Measurements from ENCODE around the gene GOLGA2. TPM values are rescaled to one million over a fixed set of nuclear protein-coding genes. Genes with fewer than 3 reads are reported as not detected.

The GOLGA2 gene
- polyA plus RNA-seq, 1 of the 3 experiments (the other 2 are of a cell fraction), result 103 TPM

DNA sequence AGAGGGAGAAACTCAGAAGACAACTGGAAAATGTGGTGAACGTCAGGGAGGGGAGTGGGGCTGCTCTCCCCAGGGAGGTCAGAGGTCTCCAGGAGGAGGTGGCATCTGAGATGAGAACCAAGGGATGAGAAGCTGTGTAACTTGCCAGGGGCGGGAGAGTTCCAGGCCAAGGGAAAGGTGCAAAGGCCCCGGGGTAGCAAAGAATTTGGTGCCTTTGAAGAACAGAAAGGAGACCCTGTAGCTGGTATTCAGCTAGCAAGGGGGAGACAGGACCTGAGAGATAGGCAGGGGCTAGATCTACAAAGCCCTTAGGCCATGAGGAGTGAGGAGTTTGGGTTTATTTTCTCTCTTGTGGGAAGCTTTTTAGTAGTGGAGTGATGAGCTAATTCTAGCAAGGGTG, 69.3 kb downstream of the GOLGA2 start:
- no peak overlapping the region for H3K27ac ChIP-seq (ENCODE audit: low read depth in 2 of 2, low read length in 1 of 2)
- no peak overlapping the region for H3K4me3 ChIP-seq (ENCODE audit: low read depth in 2 of 2, low read length in 1 of 2)
- no peak for DNase-seq
- peaks cover 0 to 3% of the 10 kb centered on the region in 2 experiments for H3K36me3 ChIP-seq (replicated peaks in 1 of 2; ENCODE audit: control insufficient read depth in 1 of 2, insufficient read depth in 2 of 2, low read length in 1 of 2)
- peaks cover 0 to 20% of the 10 kb centered on the region in 2 experiments; a peak in 1 of 4 replicates for H3K4me1 ChIP-seq (ENCODE audit: control insufficient read depth in 1 of 2, insufficient read depth in 2 of 2, low read depth in 1 of 2, low read length in 1 of 2)
- peaks cover 24% of the 10 kb centered on the region for H3K79me2 ChIP-seq (ENCODE audit: insufficient read depth)
- WGBS (ENCODE audit: low lambda C conversion rate), result 90% methylated on average over 3 of the region's 3 CpGs
- peaks cover 13% of the 10 kb centered on the region for H3F3A ChIP-seq (replicated peaks; ENCODE audit: insufficient read depth)
- no peak overlapping the region for H3K4me2 ChIP-seq
- H3K9ac ChIP-seq, result no peak overlapping the region
- H3K27me3 ChIP-seq (ENCODE audit: insufficient read depth), result no peaks in the 10 kb centered on the region
- H2AFZ ChIP-seq (ENCODE audit: low read depth), result no peak overlapping the region
- no peak for TF ChIP-seq YY1 (IDR thresholded peaks at IDR 0.05; ENCODE audit: low read depth)
- no peak for TF ChIP-seq PBX3 (IDR thresholded peaks at IDR 0.05)
- TF ChIP-seq, protein P1, sequence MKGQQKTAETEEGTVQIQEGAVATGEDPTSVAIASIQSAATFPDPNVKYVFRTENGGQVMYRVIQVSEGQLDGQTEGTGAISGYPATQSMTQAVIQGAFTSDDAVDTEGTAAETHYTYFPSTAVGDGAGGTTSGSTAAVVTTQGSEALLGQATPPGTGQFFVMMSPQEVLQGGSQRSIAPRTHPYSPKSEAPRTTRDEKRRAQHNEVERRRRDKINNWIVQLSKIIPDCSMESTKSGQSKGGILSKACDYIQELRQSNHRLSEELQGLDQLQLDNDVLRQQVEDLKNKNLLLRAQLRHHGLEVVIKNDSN (IDR thresholded peaks at IDR 0.05; ENCODE audit: borderline replicate concordance, low read depth), result no peak
- TF ChIP-seq FOXM1 (IDR thresholded peaks at IDR 0.05; ENCODE audit: low read depth), result no peak
- no peak for TF ChIP-seq MEF2A (IDR thresholded peaks at IDR 0.05; ENCODE audit: borderline replicate concordance, low read depth)
- no peak for TF ChIP-seq FOXJ3 (CRISPR knock-in tag; IDR thresholded peaks at IDR 0.05)
- TF ChIP-seq MXI1 (IDR thresholded peaks at IDR 0.05; ENCODE audit: low read depth, low read length), result no peak
- no peak for TF ChIP-seq GABPA (IDR thresholded peaks at IDR 0.05; ENCODE audit: low read depth)
- TF ChIP-seq JUND (IDR thresholded peaks at IDR 0.05), result no peak
- TF ChIP-seq SIN3A (IDR thresholded peaks at IDR 0.05; ENCODE audit: borderline replicate concordance, low read depth, low read length), result no peak
- TF ChIP-seq NFIC (IDR thresholded peaks at IDR 0.05; ENCODE audit: borderline replicate concordance), result no peak
- TF ChIP-seq, protein P2, sequence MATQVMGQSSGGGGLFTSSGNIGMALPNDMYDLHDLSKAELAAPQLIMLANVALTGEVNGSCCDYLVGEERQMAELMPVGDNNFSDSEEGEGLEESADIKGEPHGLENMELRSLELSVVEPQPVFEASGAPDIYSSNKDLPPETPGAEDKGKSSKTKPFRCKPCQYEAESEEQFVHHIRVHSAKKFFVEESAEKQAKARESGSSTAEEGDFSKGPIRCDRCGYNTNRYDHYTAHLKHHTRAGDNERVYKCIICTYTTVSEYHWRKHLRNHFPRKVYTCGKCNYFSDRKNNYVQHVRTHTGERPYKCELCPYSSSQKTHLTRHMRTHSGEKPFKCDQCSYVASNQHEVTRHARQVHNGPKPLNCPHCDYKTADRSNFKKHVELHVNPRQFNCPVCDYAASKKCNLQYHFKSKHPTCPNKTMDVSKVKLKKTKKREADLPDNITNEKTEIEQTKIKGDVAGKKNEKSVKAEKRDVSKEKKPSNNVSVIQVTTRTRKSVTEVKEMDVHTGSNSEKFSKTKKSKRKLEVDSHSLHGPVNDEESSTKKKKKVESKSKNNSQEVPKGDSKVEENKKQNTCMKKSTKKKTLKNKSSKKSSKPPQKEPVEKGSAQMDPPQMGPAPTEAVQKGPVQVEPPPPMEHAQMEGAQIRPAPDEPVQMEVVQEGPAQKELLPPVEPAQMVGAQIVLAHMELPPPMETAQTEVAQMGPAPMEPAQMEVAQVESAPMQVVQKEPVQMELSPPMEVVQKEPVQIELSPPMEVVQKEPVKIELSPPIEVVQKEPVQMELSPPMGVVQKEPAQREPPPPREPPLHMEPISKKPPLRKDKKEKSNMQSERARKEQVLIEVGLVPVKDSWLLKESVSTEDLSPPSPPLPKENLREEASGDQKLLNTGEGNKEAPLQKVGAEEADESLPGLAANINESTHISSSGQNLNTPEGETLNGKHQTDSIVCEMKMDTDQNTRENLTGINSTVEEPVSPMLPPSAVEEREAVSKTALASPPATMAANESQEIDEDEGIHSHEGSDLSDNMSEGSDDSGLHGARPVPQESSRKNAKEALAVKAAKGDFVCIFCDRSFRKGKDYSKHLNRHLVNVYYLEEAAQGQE (IDR thresholded peaks at IDR 0.05; ENCODE audit: low read depth, low read length), result no peak
- TF ChIP-seq RCOR1 (IDR thresholded peaks at IDR 0.05; ENCODE audit: low read length), result no peak
- no peak for TF ChIP-seq RAD21 (IDR thresholded peaks at IDR 0.05; ENCODE audit: low read length)
- TF ChIP-seq MAX (IDR thresholded peaks at IDR 0.05; ENCODE audit: low read depth), result no peak
- TF ChIP-seq, protein P3, sequence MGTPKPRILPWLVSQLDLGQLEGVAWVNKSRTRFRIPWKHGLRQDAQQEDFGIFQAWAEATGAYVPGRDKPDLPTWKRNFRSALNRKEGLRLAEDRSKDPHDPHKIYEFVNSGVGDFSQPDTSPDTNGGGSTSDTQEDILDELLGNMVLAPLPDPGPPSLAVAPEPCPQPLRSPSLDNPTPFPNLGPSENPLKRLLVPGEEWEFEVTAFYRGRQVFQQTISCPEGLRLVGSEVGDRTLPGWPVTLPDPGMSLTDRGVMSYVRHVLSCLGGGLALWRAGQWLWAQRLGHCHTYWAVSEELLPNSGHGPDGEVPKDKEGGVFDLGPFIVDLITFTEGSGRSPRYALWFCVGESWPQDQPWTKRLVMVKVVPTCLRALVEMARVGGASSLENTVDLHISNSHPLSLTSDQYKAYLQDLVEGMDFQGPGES (IDR thresholded peaks at IDR 0.05; ENCODE audit: low read depth, low read length), result no peak
- no peak for TF ChIP-seq EZH2phosphoT487 (IDR thresholded peaks at IDR 0.05; ENCODE audit: borderline replicate concordance, low read depth)
- TF ChIP-seq TEAD4 (IDR thresholded peaks at IDR 0.05; ENCODE audit: borderline replicate concordance, insufficient read depth), result no peak
- H3K9me2 ChIP-seq, result no peaks in the 10 kb centered on the region
- ChIA-PET POLR2A (no interaction called here), CTCF (interaction anchor here (0.6 to 2.1 kb wide), 5 partner anchors 10 to 213 kb away, joined by 3 to 10 read pairs (median 3); no protein-coding TSS in a partner anchor)
- no peaks in the 10 kb centered on the region for H3K9me3 ChIP-seq
- no peaks in the 10 kb centered on the region for H4K20me1 ChIP-seq (ENCODE audit: insufficient read depth)

Small RNAs within 50 kb of the gene (small RNA-seq; reads per million reads assigned to genes)
- gene MIR199B (9.9 to 563 (median 269) reads per million in 7 experiments), gene MIR3154 (0 reads per million in 7 experiments)

Other genes starting within 250 kb of the GOLGA2 start
- 14.6 and 14.8 TPM in 2 replicates for gene NAIF1, start 208.7 kb downstream of the GOLGA2 start, polyA plus RNA-seq (2012; rRNA removed)
- 12.1 and 12.3 TPM in 2 replicates for gene SLC25A25, start 207.8 kb downstream of the GOLGA2 start, polyA plus RNA-seq (2012; rRNA removed)
- 130 and 141 TPM in 2 replicates for gene PTGES2, start 148.3 kb downstream of the GOLGA2 start, polyA plus RNA-seq (2012; rRNA removed)
- not detected in 2 replicates for gene LCN2, start 126.6 kb downstream of the GOLGA2 start, polyA plus RNA-seq (2012; rRNA removed)
- gene BBLN, start 115.7 kb downstream of the GOLGA2 start, polyA plus RNA-seq (2012; rRNA removed), result 79.4 and 109 TPM in 2 replicates
- 36.6 and 37.0 TPM in 2 replicates for gene CIZ1, start 84.4 kb downstream of the GOLGA2 start, polyA plus RNA-seq (2012; rRNA removed)
- gene DNM1, start 72.6 kb downstream of the GOLGA2 start, polyA plus RNA-seq (2012; rRNA removed), result 31.0 and 35.7 TPM in 2 replicates
- gene SWI5, start 269 bp upstream of the GOLGA2 start, polyA plus RNA-seq (2012; rRNA removed), result 84.1 and 89.7 TPM in 2 replicates
- gene TRUB2, start 46.4 kb upstream of the GOLGA2 start, polyA plus RNA-seq (2012; rRNA removed), result 18.8 and 23.3 TPM in 2 replicates
- 54.7 and 57.2 TPM in 2 replicates for gene COQ4, start 46.8 kb upstream of the GOLGA2 start, polyA plus RNA-seq (2012; rRNA removed)
- 17.9 and 24.1 TPM in 2 replicates for gene SLC27A4, start 64.5 kb upstream of the GOLGA2 start, polyA plus RNA-seq (2012; rRNA removed)
- gene URM1, start 95.4 kb upstream of the GOLGA2 start, polyA plus RNA-seq (2012; rRNA removed), result 58.9 and 61.5 TPM in 2 replicates
- 128 and 131 TPM in 2 replicates for gene CERCAM, start 144.8 kb upstream of the GOLGA2 start, polyA plus RNA-seq (2012; rRNA removed)
- 32.7 and 35.7 TPM in 2 replicates for gene ODF2, start 180.0 kb upstream of the GOLGA2 start, polyA plus RNA-seq (2012; rRNA removed)
- gene GLE1, start 228.7 kb upstream of the GOLGA2 start, polyA plus RNA-seq (2012; rRNA removed), result 13.8 and 15.9 TPM in 2 replicates